ENCODE data around the gene RB1.
"Not testable (repeated sequence)": the region's sequence is repeated elsewhere in the genome, so short reads cannot be mapped to it uniquely, and the experiment has no call there.

RB1 gene

GRCh38 chr13:48297131-48297786 lies 6.3 kb upstream of the RB1 start:
- no peak for DNase-seq (ENCODE audit: low read depth in 2 of 2)

- no peak for DNase-seq (ENCODE audit: low read depth in 2 of 2)
Measured at GRCh38 chr13:48299591-48299990, 4.0 kb upstream of the RB1 start.

- DNase-seq (ENCODE audit: low read depth in 2 of 2): peak in 1 of 2 experiments; percentile 9
Measured at GRCh38 chr13:48302871-48303358, 636 bp upstream of the RB1 start.

GRCh38 chr13:48304143-48304876 lies 759 bp downstream of the RB1 start:
- DNase-seq (ENCODE audit: low read depth in 2 of 2): no peak

- DNase-seq (ENCODE audit: low read depth in 2 of 2): no peak
Measured at GRCh38 chr13:48311223-48311622, 7.7 kb downstream of the RB1 start.

GRCh38 chr13:48315969-48316650 lies 12.6 kb downstream of the RB1 start:
- DNase-seq (ENCODE audit: low read depth in 2 of 2): no peak

- no peak for DNase-seq (ENCODE audit: low read depth in 2 of 2)
Measured at GRCh38 chr13:48316826-48317510, 13.4 kb downstream of the RB1 start.

GRCh38 chr13:48317511-48318376 lies 14.2 kb downstream of the RB1 start:
- no peak for DNase-seq (ENCODE audit: low read depth in 2 of 2)

GRCh38 chr13:48318377-48318811 lies 14.8 kb downstream of the RB1 start:
- DNase-seq (ENCODE audit: low read depth in 2 of 2): no peak

- no peak for DNase-seq (ENCODE audit: low read depth in 2 of 2)
Measured at GRCh38 chr13:48318821-48319511, 15.4 kb downstream of the RB1 start.

- no peak for DNase-seq (ENCODE audit: low read depth in 2 of 2)
Measured at GRCh38 chr13:48319531-48320398, 16.2 kb downstream of the RB1 start.

GRCh38 chr13:48320399-48320790 lies 16.8 kb downstream of the RB1 start:
- no peak for DNase-seq (ENCODE audit: low read depth in 2 of 2)

GRCh38 chr13:48320891-48321510 lies 17.4 kb downstream of the RB1 start:
- DNase-seq (ENCODE audit: low read depth in 2 of 2): no peak

GRCh38 chr13:48322294-48322693 lies 18.7 kb downstream of the RB1 start:
- no peak for DNase-seq (ENCODE audit: low read depth in 2 of 2)

GRCh38 chr13:48333976-48334375 lies 30.4 kb downstream of the RB1 start:
- no peak for DNase-seq (ENCODE audit: low read depth in 2 of 2)

GRCh38 chr13:48334534-48335127 lies 31.1 kb downstream of the RB1 start:
- DNase-seq (ENCODE audit: low read depth in 2 of 2): peak; percentile 9 to 16

GRCh38 chr13:48339198-48339597 lies 35.6 kb downstream of the RB1 start:
- DNase-seq (ENCODE audit: low read depth in 2 of 2): not testable (repeated sequence)

- no peak for DNase-seq (ENCODE audit: low read depth in 2 of 2)
Measured at GRCh38 chr13:48344264-48344663, 40.7 kb downstream of the RB1 start.

- DNase-seq (ENCODE audit: low read depth in 2 of 2): no peak
Measured at GRCh38 chr13:48346583-48346982, 43.0 kb downstream of the RB1 start.

Measured in fibroblast of skin of left quadriceps (primary cell).